HG03342 (cell line): ENCODE data around the gene LRMDA.

Experiments used
- ATAC-seq: cut with Tn5 transposase; IDR thresholded peaks from one replicate; pipeline ENCODE4 v1.9.1; 2021; ENCODE audit warnings: mild to moderate bottlenecking, moderate library complexity; ENCODE audit not compliant: unreplicated experiment

LRMDA gene

GRCh38 chr10:75852851-75853484, 421.5 kb downstream of the LRMDA start:
- ATAC-seq, result no peak

- no peak for ATAC-seq
Measured at GRCh38 chr10:75857269-75857846, 425.9 kb downstream of the LRMDA start.

DNA sequence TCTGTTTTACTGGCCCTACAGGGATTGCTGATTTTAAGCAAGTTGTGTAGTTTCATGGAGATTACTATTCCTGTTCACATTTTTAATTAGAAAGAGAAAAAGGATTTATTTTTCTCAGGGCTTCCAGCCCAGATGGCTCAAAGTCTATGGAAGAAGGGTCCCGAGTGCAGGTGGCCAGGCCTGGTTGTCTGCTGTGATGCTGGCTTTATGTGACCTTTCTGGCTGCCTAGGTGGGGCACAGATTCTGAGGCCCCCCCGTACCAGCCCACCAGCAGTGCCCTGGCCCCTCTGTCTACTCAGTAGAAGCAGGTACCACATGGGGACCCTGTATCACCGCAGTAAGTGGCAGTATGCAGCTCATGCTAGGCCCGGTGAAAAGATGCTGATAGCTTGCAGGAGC, 426.5 kb downstream of the LRMDA start:
- no peak for ATAC-seq

- ATAC-seq, result no peak
Measured at GRCh38 chr10:75858339-75858738, 426.9 kb downstream of the LRMDA start.

GRCh38 chr10:75859141-75859540, 427.7 kb downstream of the LRMDA start:
- no peak for ATAC-seq

DNA sequence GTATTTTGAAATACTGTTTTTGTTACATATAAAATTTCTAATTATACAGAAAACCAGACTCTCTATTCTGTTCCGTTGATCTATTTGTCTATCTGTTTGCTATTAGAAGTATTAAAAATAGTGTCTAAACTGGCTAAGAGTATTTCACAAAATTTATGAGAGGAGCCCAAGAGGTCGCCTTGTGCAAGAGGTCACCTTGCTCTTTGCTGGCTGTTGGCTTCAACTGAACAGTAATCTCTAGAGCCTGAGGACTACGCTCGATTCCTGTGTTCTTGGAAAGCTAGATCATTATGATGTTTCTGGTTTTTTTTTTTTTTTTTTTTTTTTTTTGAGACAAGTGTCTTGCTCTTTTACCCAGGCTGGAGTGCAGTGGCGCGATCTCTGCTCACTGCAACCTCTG, 428.6 kb downstream of the LRMDA start:
- no peak for ATAC-seq

GRCh38 chr10:75861582-75861981, 430.2 kb downstream of the LRMDA start:
- no peak for ATAC-seq

DNA sequence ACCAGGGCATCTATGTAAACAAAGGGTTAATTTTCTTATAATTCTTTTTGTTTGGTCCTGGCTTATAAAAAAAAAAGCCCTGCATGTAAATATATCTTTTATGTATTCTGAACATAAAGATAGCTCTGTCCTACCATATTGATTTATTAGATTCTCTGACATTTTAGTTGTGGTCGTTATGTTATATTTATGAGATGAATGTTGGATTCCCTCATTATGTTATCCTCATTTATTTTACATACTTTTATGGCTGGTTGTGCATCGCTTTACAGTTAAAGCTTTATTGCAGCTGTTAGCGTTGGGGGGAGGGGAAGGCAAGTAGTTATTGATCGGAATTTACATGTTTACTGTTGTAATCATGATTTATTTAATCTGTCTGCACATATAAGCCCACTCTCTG, 431.5 kb downstream of the LRMDA start:
- no peak for ATAC-seq

- ATAC-seq, result no peak
Measured at GRCh38 chr10:75864717-75865116, 433.3 kb downstream of the LRMDA start.

- no peak for ATAC-seq
Measured at GRCh38 chr10:75865413-75866299, 434.2 kb downstream of the LRMDA start.

DNA sequence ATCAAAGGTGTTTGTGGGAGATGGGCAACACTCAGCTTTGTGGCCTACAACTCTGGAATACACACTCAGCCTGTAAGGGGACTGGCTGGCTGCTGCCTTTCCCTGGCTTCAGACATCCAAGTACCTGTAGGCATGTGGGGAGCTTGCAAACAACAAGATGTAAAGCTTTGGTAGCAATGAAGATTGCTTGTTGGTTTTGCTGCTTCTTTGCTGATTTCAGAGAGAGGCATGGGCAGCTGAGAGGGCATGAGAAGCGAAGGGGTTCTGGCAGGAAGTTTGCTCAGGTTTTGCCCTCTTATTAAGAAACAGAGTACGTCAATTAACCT, 434.8 kb downstream of the LRMDA start:
- ATAC-seq, result no peak

DNA sequence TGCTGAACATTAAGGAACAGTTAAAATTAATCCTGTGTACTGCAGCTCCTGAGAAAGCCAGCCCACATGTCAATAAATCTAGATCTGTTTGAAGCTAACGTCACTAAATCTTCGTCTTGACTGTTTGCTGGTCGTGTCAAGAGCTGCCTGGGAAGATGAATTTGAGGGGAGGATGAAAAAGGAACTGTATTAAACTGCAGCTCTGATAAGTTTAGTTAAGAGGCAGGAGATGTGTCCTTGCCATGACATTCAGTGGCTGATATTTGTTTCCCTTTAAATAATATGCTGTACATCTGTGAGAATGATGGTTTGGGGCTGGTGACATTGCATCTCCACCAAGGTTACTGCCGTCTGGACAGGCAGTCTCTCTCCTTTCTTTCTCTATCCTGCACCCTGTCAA, 435.3 kb downstream of the LRMDA start:
- no peak for ATAC-seq

DNA sequence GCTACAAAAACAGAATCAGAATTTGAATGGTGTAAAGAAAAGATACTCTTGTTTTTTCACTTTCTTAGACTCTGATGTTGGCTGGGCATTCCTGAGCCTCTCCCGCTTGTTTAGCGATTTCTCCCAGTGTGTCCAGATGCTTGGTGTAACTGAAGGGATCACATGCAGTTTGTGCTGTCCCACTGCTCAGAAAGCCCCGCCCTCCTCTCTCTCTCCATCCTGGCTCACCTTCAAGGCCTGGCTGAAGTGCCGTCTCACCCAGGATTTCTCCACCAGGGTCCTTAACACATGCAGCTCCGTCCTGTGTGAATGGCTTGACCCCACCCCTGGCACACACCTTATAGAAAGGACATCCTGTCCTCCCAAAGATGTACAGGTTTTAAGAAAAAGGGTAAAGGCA, 437.1 kb downstream of the LRMDA start:
- no peak for ATAC-seq

DNA sequence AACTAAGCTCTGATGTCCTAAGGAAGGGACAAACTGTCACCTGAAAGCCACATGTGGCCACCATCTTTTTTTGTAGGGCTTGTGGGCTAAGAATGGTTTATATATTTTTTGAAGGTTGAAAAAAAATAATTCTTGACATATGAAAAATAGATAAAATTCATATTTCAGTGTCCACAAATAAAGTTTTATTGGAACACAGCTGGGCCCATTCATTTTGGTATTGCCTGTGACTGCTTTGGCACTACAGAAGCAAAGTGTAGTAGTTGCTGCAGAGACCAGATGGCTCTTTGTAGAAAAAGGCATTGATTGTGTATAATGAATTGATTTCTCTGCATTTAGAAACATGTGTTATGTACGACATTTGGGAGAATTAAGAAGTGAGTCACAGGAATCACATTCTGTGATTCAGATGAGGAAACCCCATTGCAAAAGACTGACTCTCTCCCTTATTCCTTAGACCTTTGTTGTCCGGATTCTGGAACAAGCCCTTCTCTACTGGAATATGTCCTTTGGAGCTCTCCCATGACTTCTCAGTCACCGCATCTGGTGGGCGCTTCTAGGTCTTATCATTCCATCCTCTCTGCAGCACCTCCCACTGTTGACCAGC, 438.7 kb downstream of the LRMDA start:
- no peak for ATAC-seq

DNA sequence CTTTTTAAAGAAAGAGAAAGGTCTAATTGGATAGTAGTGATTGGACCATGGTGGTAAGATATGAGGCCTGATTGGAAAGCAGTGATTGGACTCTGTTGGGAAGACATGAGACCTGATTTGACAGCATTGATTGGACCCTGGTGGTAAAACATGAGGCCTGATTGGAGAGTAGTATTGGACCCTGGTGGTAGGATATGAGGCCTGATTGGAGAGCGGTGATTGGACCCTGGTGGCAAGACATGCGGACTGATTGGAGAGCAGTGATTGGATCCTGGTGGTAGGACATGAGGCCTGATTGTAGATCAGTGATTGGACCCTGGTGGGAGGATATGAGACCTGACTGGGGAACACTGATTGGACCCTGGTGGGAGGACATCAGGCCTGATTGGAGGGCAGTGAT, 444.3 kb downstream of the LRMDA start:
- no peak for ATAC-seq

DNA sequence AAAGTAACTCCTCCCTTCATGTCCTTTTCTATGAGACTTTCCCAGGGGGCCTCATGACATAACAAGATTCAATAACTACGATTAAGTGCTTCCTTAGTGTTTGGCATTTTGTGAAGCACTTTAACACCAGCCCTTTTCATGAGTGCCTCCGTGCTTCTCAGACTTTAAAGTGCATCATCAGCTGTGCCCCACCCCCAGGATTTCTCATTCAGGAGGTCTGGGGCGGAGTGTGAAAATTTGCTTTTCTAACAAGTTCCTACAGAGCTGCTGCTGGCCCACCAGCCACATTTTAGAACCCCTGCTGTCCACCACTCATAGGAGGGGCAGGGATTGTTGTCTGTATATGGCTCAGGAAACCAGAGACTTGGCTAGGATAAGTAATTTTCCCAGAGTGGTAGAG, 445.3 kb downstream of the LRMDA start:
- ATAC-seq, result no peak

- no peak for ATAC-seq
Measured at GRCh38 chr10:75877877-75878276, 446.5 kb downstream of the LRMDA start.

GRCh38 chr10:75878586-75878985, 447.2 kb downstream of the LRMDA start:
- ATAC-seq, result no peak

- no peak for ATAC-seq
Measured at GRCh38 chr10:75880031-75880775, 448.8 kb downstream of the LRMDA start.

DNA sequence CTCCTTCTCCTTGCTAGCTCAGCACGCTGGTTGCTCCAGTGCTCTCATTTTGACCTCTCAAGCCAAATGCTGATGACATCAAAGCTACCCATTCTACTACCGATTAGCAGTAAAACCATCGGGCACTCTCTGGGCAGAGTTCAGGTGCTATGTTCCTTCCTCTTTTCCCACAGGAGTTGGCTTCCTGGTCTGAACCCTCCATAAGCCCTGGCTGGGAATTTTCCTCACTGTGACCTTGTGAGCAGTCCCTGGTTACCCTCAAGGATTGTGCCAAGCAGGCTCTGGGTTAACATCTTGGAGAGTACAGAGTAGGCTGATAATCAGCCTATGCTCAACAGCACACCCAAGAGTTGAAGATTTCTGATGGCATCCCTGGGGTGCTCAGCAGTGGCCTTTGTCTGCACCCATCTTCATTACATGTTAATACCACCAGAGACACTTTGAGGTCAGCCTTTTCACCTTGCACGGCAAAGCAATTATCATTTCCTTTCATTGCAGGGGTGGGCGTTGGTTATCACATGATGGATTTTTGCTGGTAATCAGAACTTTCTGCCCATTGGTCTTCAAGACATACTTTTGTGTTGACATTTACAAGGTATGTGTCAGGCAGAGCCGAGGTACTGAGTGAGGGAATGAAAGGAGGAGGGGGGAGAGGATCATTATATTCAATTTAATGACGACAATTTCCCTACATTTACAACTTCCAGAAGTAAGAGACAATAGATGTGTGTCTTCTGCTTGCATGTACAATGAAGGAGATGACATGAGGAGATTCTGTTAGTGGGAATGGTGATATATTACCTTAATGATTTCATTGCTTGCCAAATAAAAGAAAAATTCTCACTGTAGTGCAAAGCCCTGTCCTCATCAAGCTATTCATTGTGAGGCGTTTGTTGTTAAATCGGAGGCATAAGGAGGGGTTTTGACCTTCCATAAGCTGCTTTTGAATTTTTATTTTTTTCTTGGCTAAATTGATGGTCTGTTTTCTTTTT, 452.0 kb downstream of the LRMDA start:
- no peak for ATAC-seq
